ENCODE data around the gene DROSHA.
"Not testable (repeated sequence)": the region's sequence is repeated elsewhere in the genome, so short reads cannot be mapped to it uniquely, and the experiment has no call there.

DROSHA gene
- 12.7 to 76.0 (median 27.1) reads per million in 17 experiments for total RNA-seq

- peak; percentile 94 to 97 (median 96) for DNase-seq
These were observed at the start of gene DROSHA, which contains the start of gene C5orf22 for GRCh38 chr5:31531888-31532547. DROSHA (minus strand) TSS chr5:31532093; CDS start chr5:31529059, 3,034 bp downstream. C5orf22 (plus strand) TSS chr5:31532301; CDS start chr5:31532393, 92 bp downstream.

- DNase-seq = no peak
These were observed 47.7 kb upstream of the DROSHA start for GRCh38 chr5:31579558-31579957.

GRCh38 chr5:31577438-31577837, 45.5 kb upstream of the DROSHA start:
- peak in 1 of 4 experiments; percentile 31 for DNase-seq

GRCh38 chr5:31574772-31575171, 42.9 kb upstream of the DROSHA start:
- no peak for DNase-seq

GRCh38 chr5:31573494-31574142, 41.7 kb upstream of the DROSHA start:
- DNase-seq = no peak

- DNase-seq = no peak
These were observed 37.2 kb upstream of the DROSHA start for GRCh38 chr5:31569068-31569467.

GRCh38 chr5:31568302-31568835, 36.5 kb upstream of the DROSHA start:
- DNase-seq = no peak

- peak; percentile 35 to 69 (median 54) for DNase-seq
These were observed 34.5 kb upstream of the DROSHA start for GRCh38 chr5:31566362-31566761.

- peak in 1 of 4 experiments; percentile 3 for DNase-seq
These were observed 31.3 kb upstream of the DROSHA start for GRCh38 chr5:31563216-31563615.

GRCh38 chr5:31561946-31562345, 30.1 kb upstream of the DROSHA start:
- no peak for DNase-seq

GRCh38 chr5:31559942-31560341, 28.0 kb upstream of the DROSHA start:
- DNase-seq = no peak

- DNase-seq = no peak
These were observed 24.6 kb upstream of the DROSHA start for GRCh38 chr5:31556461-31556860.

- DNase-seq = no peak
These were observed 22.7 kb upstream of the DROSHA start for GRCh38 chr5:31554552-31554951.

GRCh38 chr5:31553863-31554262, 22.0 kb upstream of the DROSHA start:
- DNase-seq = no peak

GRCh38 chr5:31551878-31552277, 20.0 kb upstream of the DROSHA start:
- DNase-seq = no peak

GRCh38 chr5:31549114-31549513, 17.2 kb upstream of the DROSHA start:
- DNase-seq = not testable (repeated sequence)

- no peak for DNase-seq
These were observed 6.0 kb upstream of the DROSHA start for GRCh38 chr5:31537851-31538250.

- no peak for DNase-seq
These were observed 5.5 kb upstream of the DROSHA start for GRCh38 chr5:31537349-31537748.

GRCh38 chr5:31536873-31537272, 5.0 kb upstream of the DROSHA start:
- DNase-seq = no peak

GRCh38 chr5:31534527-31535046, 2.7 kb upstream of the DROSHA start:
- DNase-seq = no peak

- DNase-seq = peak; percentile 31 to 61 (median 44)
These were observed 378 bp downstream of the DROSHA start for GRCh38 chr5:31531543-31531887.

GRCh38 chr5:31530541-31531265, 1.2 kb downstream of the DROSHA start:
- peak in 3 of 4 experiments; percentile 20 to 44 (median 23) for DNase-seq

- DNase-seq = no peak
These were observed 8.9 kb downstream of the DROSHA start for GRCh38 chr5:31523041-31523440.

Measured in suppressor macrophage (primary cell).